Adrenal gland (tissue), 12 donors: Measurements from ENCODE around the gene IMPDH1. TPM values are rescaled to one million over a fixed set of nuclear protein-coding genes. Genes with fewer than 3 reads are reported as not detected.

Experiments
- DNase-seq, 7 donors: peaks; one replicate each; pipeline ENCODE4 v3.0.0-alpha.2; 2019 to 2020
- H3K27ac ChIP-seq, 5 donors: fragments of 200-600 bp; sonication (generic) in 4 of 5; 1 replicate in 3 of 5; 2 replicates in 2 of 5; pipeline versions ENCODE4 v1.5.1 to v1.8.0; 2016 to 2020; ENCODE audit warnings: mild to moderate bottlenecking in 1 of 5
- H3K27me3 ChIP-seq: fragments of 200-600 bp; 2 replicates; pipeline ENCODE4 v1.8.0; 2021
- H3K36me3 ChIP-seq, 2 donors: fragments of 200-600 bp; replicated peaks in 1 of 2; 1 replicate in 1 of 2; 2 replicates in 1 of 2; pipeline versions ENCODE4 v1.5.1 to v1.8.0; 2018 to 2022
- H3K4me1 ChIP-seq, 2 donors: fragments of 200-600 bp; replicated peaks in 1 of 2; 1 replicate in 1 of 2; 2 replicates in 1 of 2; pipeline versions ENCODE4 v1.5.1 to v1.8.0; 2018 to 2021
- H3K4me3 ChIP-seq, 4 donors: fragments of 200-600 bp; sonication (generic) in 3 of 4; one replicate each; pipeline ENCODE4 v1.5.1; 2016 to 2018
- H3K9me3 ChIP-seq, 3 donors: fragments of 200-600 bp; sonication (generic) in 1 of 3; replicated peaks in 1 of 3; 1 replicate in 2 of 3; 2 replicates in 1 of 3; pipeline versions ENCODE4 v1.5.1 to v1.8.0; 2016 to 2021
- POLR2A ChIP-seq, 2 donors: fragments of 450-650 bp; IDR thresholded peaks; one replicate each; pipeline ENCODE4 v1.6.1; 2017; ENCODE audit warnings: antibody characterized with exemption in 2 of 2, mild to moderate bottlenecking in 2 of 2, moderate library complexity in 1 of 2
- WGBS, 4 donors: extraction: QIAGEN DNeasy Blood & Tissue Kit in 2 of 4; methylation state at CpG; one replicate each; pipeline versions ENCODE4 v1.1.5 to v1.1.7; 2013 to 2017; 5-methylcytosine and 5-hydroxymethylcytosine counted together
- intact Hi-C, 2 donors: fragments of 100-400 bp; cut with DNase I; formaldehyde crosslinking; loops; one replicate each; pipeline versions ENCODE4 v1.14.1 to v1.15.0; 2022 to 2023
- polyA plus RNA-seq, 3 donors: library from polyadenylated mRNA; stranded (reverse); fragments of 200-250 nt in 2 of 3; fragments of 350-450 nt in 1 of 3; fragmentation: Illumina TruSeq in 1 of 3; extraction: RNeasy Lipid Tissue Mini Kit (QIAGEN cat#74804) in 1 of 3; gene quantifications; one replicate each; pipeline ENCODE4 v1.2.3, GENCODE V29; 2013 to 2014
- small RNA-seq, 2 donors: library from RNA; depleted of rRNA; stranded (forward); fragments of <200 nt; gene quantifications; one replicate each; pipeline ENCODE3, GENCODE V24; 2016
- total RNA-seq, 9 donors: library from RNA; depleted of rRNA in 4 of 9; stranded (reverse); fragments of >200 nt in 4 of 9; fragments of 120-200 nt in 1 of 9; fragmentation: NEBNext Ultra II Directional in 1 of 9; extraction: Animal tissue kit (Norgen Biotek cat#: 25700) in 1 of 9; gene quantifications; one replicate each; pipeline versions ENCODE4 v1.1.0 to v1.2.4, GENCODE V29; 2013 to 2023
- TF ChIP-seq, protein P1 (sequence below), 6 experiments: fragments of 450-650 bp in 4 of 6; fragments of 200-600 bp in 2 of 6; sonication (generic) in 1 of 6; IDR thresholded peaks; 1 replicate in 5 of 6; 2 replicates in 1 of 6; pipeline versions ENCODE4 v1.5.1 to v1.8.0; 2016 to 2021; ENCODE audit warnings: antibody characterized with exemption in 6 of 6, mild to moderate bottlenecking in 2 of 6, moderate library complexity in 1 of 6
- donor health status: healthy with polysubstance abuse.
- donor health status: Bipolar disorder and iron deficiency.
- donor health status: DM: yes; HTN: yes; CAD: no.
- donor health status: DM: no; HTN: no; CAD: no.
- donor health status: DM: no; HTN: no; CAD: no.
- donor health status: DM: yes; HTN: yes; CAD: no.

The IMPDH1 gene
- total and polyA plus RNA-seq, 12 donors, result 11.8 to 52.4 (median 32.4) TPM

DNA sequence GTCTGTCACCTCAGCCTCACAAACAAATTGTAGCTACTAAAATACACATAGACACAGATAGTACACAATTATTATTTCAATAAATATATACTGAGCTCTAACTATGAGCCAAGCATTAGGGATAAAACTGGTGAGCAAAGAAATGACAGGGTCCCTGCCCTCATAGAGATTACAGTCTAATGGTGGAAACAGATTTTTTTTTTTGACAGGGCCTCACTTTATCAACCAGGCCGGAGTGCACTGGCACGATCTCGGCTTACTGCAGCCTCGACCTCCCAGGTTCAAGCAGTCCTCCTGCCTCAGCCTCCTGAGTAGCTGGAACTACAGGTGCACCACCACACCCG is 65.4 kb downstream of the IMPDH1 start:
- H3K9me3 ChIP-seq, result no peaks in the 10 kb centered on the region
- H3K36me3 ChIP-seq, result no peaks in the 10 kb centered on the region
- no peak overlapping the region for H3K27ac ChIP-seq
- TF ChIP-seq, protein P1, sequence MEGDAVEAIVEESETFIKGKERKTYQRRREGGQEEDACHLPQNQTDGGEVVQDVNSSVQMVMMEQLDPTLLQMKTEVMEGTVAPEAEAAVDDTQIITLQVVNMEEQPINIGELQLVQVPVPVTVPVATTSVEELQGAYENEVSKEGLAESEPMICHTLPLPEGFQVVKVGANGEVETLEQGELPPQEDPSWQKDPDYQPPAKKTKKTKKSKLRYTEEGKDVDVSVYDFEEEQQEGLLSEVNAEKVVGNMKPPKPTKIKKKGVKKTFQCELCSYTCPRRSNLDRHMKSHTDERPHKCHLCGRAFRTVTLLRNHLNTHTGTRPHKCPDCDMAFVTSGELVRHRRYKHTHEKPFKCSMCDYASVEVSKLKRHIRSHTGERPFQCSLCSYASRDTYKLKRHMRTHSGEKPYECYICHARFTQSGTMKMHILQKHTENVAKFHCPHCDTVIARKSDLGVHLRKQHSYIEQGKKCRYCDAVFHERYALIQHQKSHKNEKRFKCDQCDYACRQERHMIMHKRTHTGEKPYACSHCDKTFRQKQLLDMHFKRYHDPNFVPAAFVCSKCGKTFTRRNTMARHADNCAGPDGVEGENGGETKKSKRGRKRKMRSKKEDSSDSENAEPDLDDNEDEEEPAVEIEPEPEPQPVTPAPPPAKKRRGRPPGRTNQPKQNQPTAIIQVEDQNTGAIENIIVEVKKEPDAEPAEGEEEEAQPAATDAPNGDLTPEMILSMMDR (IDR thresholded peaks at IDR 0.05), result no peak
- TF ChIP-seq POLR2A (IDR thresholded peaks at IDR 0.05), result no peak
- H3K4me3 ChIP-seq, result no peak overlapping the region
- no peak for DNase-seq
- intact Hi-C loops, result no loop called here
- H3K4me1 ChIP-seq, result peaks cover 7 to 26% of the 10 kb centered on the region in 2 donors
- 88 to 91% (median 88%) methylated on average over 5 of the region's 5 CpGs for WGBS, 4 donors
- H3K27me3 ChIP-seq, result no peaks in the 10 kb centered on the region

DNA sequence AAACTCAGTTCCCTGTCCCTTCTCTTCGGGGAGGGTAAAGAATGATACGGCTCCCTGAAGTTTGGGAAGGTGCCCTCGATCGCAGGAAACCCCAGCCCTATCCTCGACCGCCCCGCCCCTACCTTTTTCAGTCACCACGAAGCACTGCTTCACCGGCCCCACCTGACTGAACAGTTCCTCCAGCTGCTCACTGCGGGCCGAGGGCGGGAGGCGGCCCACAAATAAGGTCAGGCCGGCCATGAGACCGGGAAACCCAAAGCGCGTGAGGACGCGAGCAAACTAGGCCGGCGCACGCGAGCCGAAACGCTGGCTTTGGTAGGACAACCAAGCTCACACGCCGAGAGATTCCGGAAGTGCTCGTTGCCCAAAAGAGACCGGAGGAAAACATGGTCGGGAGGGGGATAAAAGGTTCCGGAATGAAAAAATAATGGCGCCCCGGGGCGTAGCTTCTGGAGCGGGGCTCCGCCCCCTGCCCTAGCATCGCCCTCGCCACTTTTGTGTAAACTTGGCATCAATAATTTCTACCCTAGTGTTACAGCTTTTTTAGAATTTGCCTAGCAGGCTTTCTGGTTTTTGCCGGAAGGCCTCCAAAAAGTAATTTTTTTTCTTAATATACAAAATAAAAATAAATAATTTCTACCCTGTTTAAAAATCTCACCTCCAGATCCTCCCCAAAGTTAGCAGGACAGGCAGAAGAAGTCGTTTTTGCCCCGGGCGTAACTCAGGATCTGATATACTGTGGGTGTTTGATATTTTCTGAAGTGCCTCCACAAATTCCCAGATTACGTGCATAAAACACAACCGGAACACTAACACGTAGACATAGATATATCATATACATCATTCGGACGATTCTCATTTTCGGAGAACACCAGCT is 66.0 kb downstream of the IMPDH1 start, which contains the start of gene RBM28:
RBM28 (minus strand) TSS at position 355 of the 877 bp plus-strand sequence; CDS start at position 240, 115 bp downstream.
- Histone ChIP-seq H3K27ac (peak within 1 kb of the TSS in 4 of 5 donors; percentile 55 to 85 (median 77)), H3K9me3 (no peaks in the 10 kb centered on the region), H3K4me1 (peaks cover 7 to 26% of the 10 kb centered on the region in 2 donors), H3K27me3 (no peaks in the 10 kb centered on the region), H3K36me3 (peaks cover 0 to 4% of the 10 kb centered on the region in 2 donors), H3K4me3 (peak within 1 kb of the TSS; percentile 14 to 70 (median 62))
- intact Hi-C loops, result no loop called here
- 12 to 17% (median 15%) methylated on average over 32 to 49 of the region's 49 CpGs for WGBS, 4 donors
- peak; percentile 84 to 95 (median 90) for DNase-seq
- TF ChIP-seq, protein P1 (IDR thresholded peaks at IDR 0.05), result no peak
- TF ChIP-seq POLR2A (IDR thresholded peaks at IDR 0.05), result peak; percentile 60

Small RNAs within 50 kb of the gene (small RNA-seq; reads per million reads assigned to genes)
- 0 reads per million in 2 donors for gene AC010655.1
- 0 reads per million in 2 donors for gene RNU7-27P
- gene RNU7-54P, result 0 reads per million in 2 donors

Other genes with a start within 250 kb of the IMPDH1 start
- gene LEP, start 168.7 kb downstream of the IMPDH1 start, total RNA-seq, result under 1 TPM in 6 of 9 donors, not detected in 3; under 0.01 to 0.98 (median 0.56) TPM
- under 1 TPM; 0.05 to 0.61 (median 0.16) TPM for gene LEP, start 168.7 kb downstream of the IMPDH1 start, polyA plus RNA-seq
- 10 to 100 TPM in 8 of 9 donors, 1 to 10 TPM in 1; 8.0 to 30.6 (median 22.3) TPM for gene RBM28, start 66.1 kb downstream of the IMPDH1 start, total RNA-seq
- 10 to 100 TPM; 29.2 to 61.3 (median 55.5) TPM for gene RBM28, start 66.1 kb downstream of the IMPDH1 start, polyA plus RNA-seq
- gene PRRT4, start 48.3 kb downstream of the IMPDH1 start, total RNA-seq, result 1 to 10 TPM in 4 of 9 donors, under 1 TPM in 4, not detected in 1; 0.23 to 1.3 (median 0.97) TPM
- gene PRRT4, start 48.3 kb downstream of the IMPDH1 start, polyA plus RNA-seq, result 1 to 10 TPM in 2 of 3 donors, under 1 TPM in 1; 0.40 to 7.7 (median 7.5) TPM
- 10 to 100 TPM in 1 of 9 donors, 1 to 10 TPM in 8; 3.0 to 15.5 (median 6.9) TPM for gene HILPDA, start 45.9 kb upstream of the IMPDH1 start, total RNA-seq
- gene HILPDA, start 45.9 kb upstream of the IMPDH1 start, polyA plus RNA-seq, result 10 to 100 TPM in 1 of 3 donors, 1 to 10 TPM in 2; 4.1 to 16.0 (median 8.0) TPM
- 10 to 100 TPM; 15.3 to 35.9 (median 30.3) TPM for gene METTL2B, start 66.8 kb upstream of the IMPDH1 start, total RNA-seq
- gene METTL2B, start 66.8 kb upstream of the IMPDH1 start, polyA plus RNA-seq, result 10 to 100 TPM in 1 of 3 donors, 1 to 10 TPM in 2; 7.1 to 26.8 (median 9.8) TPM